Measurements from ENCODE around the gene BID.

The BID gene

GRCh38 chr22:17726006-17726927 lies 48.0 kb downstream of the BID start:
- H3K27ac ChIP-seq (ENCODE audit: insufficient read depth, low read length, poor library complexity, severe bottlenecking), result no peak overlapping the region
- peaks cover 6% of the 10 kb centered on the region for H3K4me1 ChIP-seq (ENCODE audit: control insufficient read depth, insufficient read depth, low read length, poor library complexity, severe bottlenecking)
- H3K9me3 ChIP-seq (ENCODE audit: control insufficient read depth, low read length), result no peaks in the 10 kb centered on the region
- H3K27me3 ChIP-seq (replicated peaks; ENCODE audit: control insufficient read depth, insufficient read depth, low read length, poor library complexity, severe bottlenecking), result no peaks in the 10 kb centered on the region
- DNase-seq, result no peak
- no peak overlapping the region for H3K4me3 ChIP-seq (ENCODE audit: insufficient read depth, low read depth, low read length, poor library complexity, severe bottlenecking)
- H3K36me3 ChIP-seq (ENCODE audit: control insufficient read depth, insufficient read depth, low read length), result peaks cover 15% of the 10 kb centered on the region

GRCh38 chr22:17725500-17725796 lies 48.8 kb downstream of the BID start:
- Histone ChIP-seq H3K9me3 (ENCODE audit: control insufficient read depth, low read length) (no peaks in the 10 kb centered on the region), H3K27ac (ENCODE audit: insufficient read depth, low read length, poor library complexity, severe bottlenecking) (no peak overlapping the region), H3K36me3 (ENCODE audit: control insufficient read depth, insufficient read depth, low read length) (peaks cover 15% of the 10 kb centered on the region), H3K4me3 (ENCODE audit: insufficient read depth, low read depth, low read length, poor library complexity, severe bottlenecking) (no peak overlapping the region), H3K4me1 (ENCODE audit: control insufficient read depth, insufficient read depth, low read length, poor library complexity, severe bottlenecking) (peaks cover 6% of the 10 kb centered on the region), H3K27me3 (replicated peaks; ENCODE audit: control insufficient read depth, insufficient read depth, low read length, poor library complexity, severe bottlenecking) (no peaks in the 10 kb centered on the region)
- no peak for DNase-seq

- H3K27ac ChIP-seq (ENCODE audit: insufficient read depth, low read length, poor library complexity, severe bottlenecking), result no peak overlapping the region
Observed at GRCh38 chr22:17724678-17725499, 49.4 kb downstream of the BID start.

GRCh38 chr22:17724241-17724640 lies 50.0 kb downstream of the BID start:
- H3K4me1 ChIP-seq (ENCODE audit: control insufficient read depth, insufficient read depth, low read length, poor library complexity, severe bottlenecking), result peaks cover 6% of the 10 kb centered on the region
- DNase-seq, result no peak
- peaks cover 10% of the 10 kb centered on the region for H3K36me3 ChIP-seq (ENCODE audit: control insufficient read depth, insufficient read depth, low read length)
- no peaks in the 10 kb centered on the region for H3K27me3 ChIP-seq (replicated peaks; ENCODE audit: control insufficient read depth, insufficient read depth, low read length, poor library complexity, severe bottlenecking)
- H3K4me3 ChIP-seq (ENCODE audit: insufficient read depth, low read depth, low read length, poor library complexity, severe bottlenecking), result no peak overlapping the region
- H3K9me3 ChIP-seq (ENCODE audit: control insufficient read depth, low read length), result no peaks in the 10 kb centered on the region
- H3K27ac ChIP-seq (ENCODE audit: insufficient read depth, low read length, poor library complexity, severe bottlenecking), result no peak overlapping the region

More at GRCh38 chr22:17724678-17725499, 49.4 kb downstream of the BID start:
- DNase-seq, result no peak
- Histone ChIP-seq H3K36me3 (ENCODE audit: control insufficient read depth, insufficient read depth, low read length) (peaks cover 13% of the 10 kb centered on the region), H3K9me3 (ENCODE audit: control insufficient read depth, low read length) (no peaks in the 10 kb centered on the region), H3K4me3 (ENCODE audit: insufficient read depth, low read depth, low read length, poor library complexity, severe bottlenecking) (no peak overlapping the region), H3K4me1 (ENCODE audit: control insufficient read depth, insufficient read depth, low read length, poor library complexity, severe bottlenecking) (peaks cover 6% of the 10 kb centered on the region), H3K27me3 (replicated peaks; ENCODE audit: control insufficient read depth, insufficient read depth, low read length, poor library complexity, severe bottlenecking) (no peaks in the 10 kb centered on the region)

GRCh38 chr22:17719911-17720310 lies 54.4 kb downstream of the BID start:
- Histone ChIP-seq H3K27ac (ENCODE audit: insufficient read depth, low read length, poor library complexity, severe bottlenecking) (no peak overlapping the region), H3K27me3 (replicated peaks; ENCODE audit: control insufficient read depth, insufficient read depth, low read length, poor library complexity, severe bottlenecking) (no peaks in the 10 kb centered on the region), H3K4me1 (ENCODE audit: control insufficient read depth, insufficient read depth, low read length, poor library complexity, severe bottlenecking) (no peaks in the 10 kb centered on the region), H3K4me3 (ENCODE audit: insufficient read depth, low read depth, low read length, poor library complexity, severe bottlenecking) (no peak overlapping the region), H3K36me3 (ENCODE audit: control insufficient read depth, insufficient read depth, low read length) (no peaks in the 10 kb centered on the region), H3K9me3 (ENCODE audit: control insufficient read depth, low read length) (no peaks in the 10 kb centered on the region)
- DNase-seq, result no peak

- H3K27me3 ChIP-seq (replicated peaks; ENCODE audit: control insufficient read depth, insufficient read depth, low read length, poor library complexity, severe bottlenecking), result no peaks in the 10 kb centered on the region
- no peak overlapping the region for H3K4me3 ChIP-seq (ENCODE audit: insufficient read depth, low read depth, low read length, poor library complexity, severe bottlenecking)
- no peaks in the 10 kb centered on the region for H3K4me1 ChIP-seq (ENCODE audit: control insufficient read depth, insufficient read depth, low read length, poor library complexity, severe bottlenecking)
- H3K27ac ChIP-seq (ENCODE audit: insufficient read depth, low read length, poor library complexity, severe bottlenecking), result no peak overlapping the region
- H3K36me3 ChIP-seq (ENCODE audit: control insufficient read depth, insufficient read depth, low read length), result no peaks in the 10 kb centered on the region
- DNase-seq, result no peak
- H3K9me3 ChIP-seq (ENCODE audit: control insufficient read depth, low read length), result no peaks in the 10 kb centered on the region
Observed at GRCh38 chr22:17717708-17718107, 56.6 kb downstream of the BID start.

- no peak for DNase-seq
- H3K27me3 ChIP-seq (replicated peaks; ENCODE audit: control insufficient read depth, insufficient read depth, low read length, poor library complexity, severe bottlenecking), result no peaks in the 10 kb centered on the region
- H3K4me3 ChIP-seq (ENCODE audit: insufficient read depth, low read depth, low read length, poor library complexity, severe bottlenecking), result no peak overlapping the region
- H3K9me3 ChIP-seq (ENCODE audit: control insufficient read depth, low read length), result no peaks in the 10 kb centered on the region
- no peaks in the 10 kb centered on the region for H3K36me3 ChIP-seq (ENCODE audit: control insufficient read depth, insufficient read depth, low read length)
- no peaks in the 10 kb centered on the region for H3K4me1 ChIP-seq (ENCODE audit: control insufficient read depth, insufficient read depth, low read length, poor library complexity, severe bottlenecking)
- no peak overlapping the region for H3K27ac ChIP-seq (ENCODE audit: insufficient read depth, low read length, poor library complexity, severe bottlenecking)
Observed at GRCh38 chr22:17716529-17716928, 57.7 kb downstream of the BID start.

- Histone ChIP-seq H3K4me3 (ENCODE audit: insufficient read depth, low read depth, low read length, poor library complexity, severe bottlenecking) (no peak overlapping the region), H3K9me3 (ENCODE audit: control insufficient read depth, low read length) (no peaks in the 10 kb centered on the region), H3K27me3 (replicated peaks; ENCODE audit: control insufficient read depth, insufficient read depth, low read length, poor library complexity, severe bottlenecking) (no peaks in the 10 kb centered on the region), H3K27ac (ENCODE audit: insufficient read depth, low read length, poor library complexity, severe bottlenecking) (no peak overlapping the region), H3K36me3 (ENCODE audit: control insufficient read depth, insufficient read depth, low read length) (no peaks in the 10 kb centered on the region), H3K4me1 (ENCODE audit: control insufficient read depth, insufficient read depth, low read length, poor library complexity, severe bottlenecking) (no peaks in the 10 kb centered on the region)
- DNase-seq, result no peak
Observed at GRCh38 chr22:17712441-17712840, 61.8 kb downstream of the BID start.

- no peak overlapping the region for H3K27ac ChIP-seq (ENCODE audit: insufficient read depth, low read length, poor library complexity, severe bottlenecking)
- H3K4me3 ChIP-seq (ENCODE audit: insufficient read depth, low read depth, low read length, poor library complexity, severe bottlenecking), result no peak overlapping the region
- DNase-seq, result no peak
- H3K36me3 ChIP-seq (ENCODE audit: control insufficient read depth, insufficient read depth, low read length), result no peaks in the 10 kb centered on the region
- no peaks in the 10 kb centered on the region for H3K27me3 ChIP-seq (replicated peaks; ENCODE audit: control insufficient read depth, insufficient read depth, low read length, poor library complexity, severe bottlenecking)
- peaks cover 2% of the 10 kb centered on the region for H3K4me1 ChIP-seq (ENCODE audit: control insufficient read depth, insufficient read depth, low read length, poor library complexity, severe bottlenecking)
- H3K9me3 ChIP-seq (ENCODE audit: control insufficient read depth, low read length), result no peaks in the 10 kb centered on the region
Observed at GRCh38 chr22:17710023-17710422, 64.2 kb downstream of the BID start.

GRCh38 chr22:17707526-17707925 lies 66.7 kb downstream of the BID start:
- no peaks in the 10 kb centered on the region for H3K9me3 ChIP-seq (ENCODE audit: control insufficient read depth, low read length)
- H3K4me3 ChIP-seq (ENCODE audit: insufficient read depth, low read depth, low read length, poor library complexity, severe bottlenecking), result no peak overlapping the region
- no peak overlapping the region for H3K27ac ChIP-seq (ENCODE audit: insufficient read depth, low read length, poor library complexity, severe bottlenecking)
- H3K36me3 ChIP-seq (ENCODE audit: control insufficient read depth, insufficient read depth, low read length), result peaks cover 4% of the 10 kb centered on the region
- DNase-seq, result no peak
- no peaks in the 10 kb centered on the region for H3K27me3 ChIP-seq (replicated peaks; ENCODE audit: control insufficient read depth, insufficient read depth, low read length, poor library complexity, severe bottlenecking)
- H3K4me1 ChIP-seq (ENCODE audit: control insufficient read depth, insufficient read depth, low read length, poor library complexity, severe bottlenecking), result peaks cover 2% of the 10 kb centered on the region

Measured in effector memory CD4-positive, alpha-beta T cell (primary cell).